ENCODE data around the gene CCDC28B.

The CCDC28B gene

DNA sequence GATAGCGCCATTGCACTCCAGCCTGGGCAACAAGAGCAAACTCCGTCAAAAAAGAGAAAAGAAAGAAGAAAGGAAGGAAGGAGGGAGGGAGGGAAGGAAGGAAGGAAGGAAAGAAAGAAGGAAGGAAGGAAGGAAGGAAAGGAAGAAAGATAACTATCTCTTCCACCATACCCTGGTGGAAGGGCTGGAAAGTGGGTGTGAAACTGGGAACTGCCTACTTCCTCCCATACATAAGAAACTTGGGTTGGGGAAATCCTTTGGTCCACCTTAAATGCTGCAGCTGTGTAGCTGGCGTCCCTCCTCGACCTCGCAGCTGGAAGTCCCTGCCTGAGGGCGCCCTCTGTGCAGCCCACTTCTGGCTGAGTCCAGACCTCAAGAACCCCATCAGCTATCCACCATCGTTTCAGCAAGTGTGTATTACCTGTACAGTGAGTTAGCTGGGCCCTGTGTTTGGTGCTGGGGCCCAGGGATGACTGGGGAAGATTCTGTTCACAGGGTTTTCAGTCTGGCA, 42.0 kb downstream of the CCDC28B start:
- no peak for ATAC-seq
- TF ChIP-seq ISL1 (CRISPR knock-in tag; IDR thresholded peaks at IDR 0.05) = no peak
- no peak for TF ChIP-seq CSDC2 (CRISPR knock-in tag; IDR thresholded peaks at IDR 0.05)
- TF ChIP-seq PPARA (CRISPR knock-in tag; IDR thresholded peaks at IDR 0.05; ENCODE audit: borderline replicate concordance) = no peak
- TF ChIP-seq TOX (CRISPR knock-in tag; IDR thresholded peaks at IDR 0.05; ENCODE audit: borderline replicate concordance) = no peak
- TF ChIP-seq ZNF565 (CRISPR knock-in tag; conservative IDR thresholded peaks at IDR 0.05; ENCODE audit: low read depth) = no peak
- TF ChIP-seq ZC3H10 (CRISPR knock-in tag; IDR thresholded peaks at IDR 0.05) = no peak
- no peak for TF ChIP-seq BACH2 (CRISPR knock-in tag; IDR thresholded peaks at IDR 0.05; ENCODE audit: borderline replicate concordance)

DNA sequence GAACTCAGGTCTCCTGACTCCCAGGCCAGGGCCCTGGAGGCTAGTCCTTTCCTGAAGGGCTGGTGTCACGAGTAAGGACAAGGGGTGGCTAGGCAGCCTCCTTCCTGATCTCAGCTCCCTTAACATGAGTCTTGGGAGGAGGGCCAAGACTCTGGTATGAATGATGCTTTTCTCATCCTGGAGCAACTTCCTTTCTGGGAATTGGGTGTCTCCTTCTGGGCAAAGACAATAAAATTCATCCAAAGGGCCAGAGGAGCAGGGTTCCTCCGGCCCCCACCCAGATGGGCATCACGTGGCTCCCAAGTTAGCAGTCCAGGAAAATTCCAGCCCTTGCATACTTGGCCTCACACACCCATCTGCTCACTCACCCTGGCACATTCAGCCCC, 46.5 kb downstream of the CCDC28B start, which contains the start of gene FAM167B:
Gene FAM167B, plus strand, starts transcription at position 335 of the 386 bp plus-strand sequence. CDS start 200 bp downstream, outside the sequence.
- peak; percentile 49 for ATAC-seq

DNA sequence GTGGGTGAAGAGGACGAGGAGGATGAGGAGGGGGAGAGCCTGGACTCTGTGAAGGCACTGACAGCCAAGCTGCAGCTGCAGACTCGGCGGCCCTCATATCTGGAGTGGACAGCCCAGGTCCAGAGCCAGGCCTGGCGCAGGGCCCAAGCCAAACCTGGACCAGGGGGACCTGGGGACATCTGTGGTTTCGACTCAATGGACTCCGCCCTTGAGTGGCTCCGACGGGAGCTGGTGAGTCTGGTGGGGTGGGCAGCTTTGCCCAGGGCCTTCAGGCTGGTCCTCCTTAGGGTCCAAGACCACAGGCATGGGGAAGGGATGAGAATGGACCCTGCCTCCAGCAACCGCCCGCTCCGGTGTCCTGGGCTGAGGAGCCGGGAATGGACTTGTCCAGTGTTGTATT, 47.1 kb downstream of the CCDC28B start:
- no peak for ATAC-seq
- TF ChIP-seq, protein P1, sequence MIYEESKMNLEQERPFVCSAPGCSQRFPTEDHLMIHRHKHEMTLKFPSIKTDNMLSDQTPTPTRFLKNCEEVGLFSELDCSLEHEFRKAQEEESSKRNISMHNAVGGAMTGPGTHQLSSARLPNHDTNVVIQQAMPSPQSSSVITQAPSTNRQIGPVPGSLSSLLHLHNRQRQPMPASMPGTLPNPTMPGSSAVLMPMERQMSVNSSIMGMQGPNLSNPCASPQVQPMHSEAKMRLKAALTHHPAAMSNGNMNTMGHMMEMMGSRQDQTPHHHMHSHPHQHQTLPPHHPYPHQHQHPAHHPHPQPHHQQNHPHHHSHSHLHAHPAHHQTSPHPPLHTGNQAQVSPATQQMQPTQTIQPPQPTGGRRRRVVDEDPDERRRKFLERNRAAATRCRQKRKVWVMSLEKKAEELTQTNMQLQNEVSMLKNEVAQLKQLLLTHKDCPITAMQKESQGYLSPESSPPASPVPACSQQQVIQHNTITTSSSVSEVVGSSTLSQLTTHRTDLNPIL (CRISPR knock-in tag; IDR thresholded peaks at IDR 0.05; ENCODE audit: low read depth) = no peak
- TF ChIP-seq ZNF70 (CRISPR knock-in tag; IDR thresholded peaks at IDR 0.05) = no peak
- no peak for TF ChIP-seq PPARA (CRISPR knock-in tag; IDR thresholded peaks at IDR 0.05; ENCODE audit: borderline replicate concordance)
- TF ChIP-seq TOX (CRISPR knock-in tag; IDR thresholded peaks at IDR 0.05; ENCODE audit: borderline replicate concordance) = no peak
- no peak for TF ChIP-seq ARNTL (CRISPR knock-in tag; IDR thresholded peaks at IDR 0.05; ENCODE audit: borderline replicate concordance, low read depth)
- no peak for TF ChIP-seq ZC3H10 (CRISPR knock-in tag; IDR thresholded peaks at IDR 0.05)
- no peak for TF ChIP-seq ESRRG (CRISPR knock-in tag; IDR thresholded peaks at IDR 0.05)
- no peak for TF ChIP-seq RARB (CRISPR knock-in tag; IDR thresholded peaks at IDR 0.05)
- TF ChIP-seq CSDC2 (CRISPR knock-in tag; IDR thresholded peaks at IDR 0.05) = no peak
- TF ChIP-seq, protein P2, sequence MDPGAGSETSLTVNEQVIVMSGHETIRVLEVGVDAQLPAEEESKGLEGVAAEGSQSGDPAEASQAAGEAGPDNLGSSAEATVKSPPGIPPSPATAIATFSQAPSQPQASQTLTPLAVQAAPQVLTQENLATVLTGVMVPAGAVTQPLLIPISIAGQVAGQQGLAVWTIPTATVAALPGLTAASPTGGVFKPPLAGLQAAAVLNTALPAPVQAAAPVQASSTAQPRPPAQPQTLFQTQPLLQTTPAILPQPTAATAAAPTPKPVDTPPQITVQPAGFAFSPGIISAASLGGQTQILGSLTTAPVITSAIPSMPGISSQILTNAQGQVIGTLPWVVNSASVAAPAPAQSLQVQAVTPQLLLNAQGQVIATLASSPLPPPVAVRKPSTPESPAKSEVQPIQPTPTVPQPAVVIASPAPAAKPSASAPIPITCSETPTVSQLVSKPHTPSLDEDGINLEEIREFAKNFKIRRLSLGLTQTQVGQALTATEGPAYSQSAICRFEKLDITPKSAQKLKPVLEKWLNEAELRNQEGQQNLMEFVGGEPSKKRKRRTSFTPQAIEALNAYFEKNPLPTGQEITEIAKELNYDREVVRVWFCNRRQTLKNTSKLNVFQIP (CRISPR knock-in tag; IDR thresholded peaks at IDR 0.05; ENCODE audit: borderline replicate concordance, low read depth) = no peak
- no peak for TF ChIP-seq SNAI2 (CRISPR knock-in tag; IDR thresholded peaks at IDR 0.05)
- no peak for TF ChIP-seq ZFP30 (CRISPR knock-in tag; IDR thresholded peaks at IDR 0.05)
- TF ChIP-seq ISL1 (CRISPR knock-in tag; IDR thresholded peaks at IDR 0.05) = no peak

More for the DNA sequence above, 46.5 kb downstream of the CCDC28B start, which contains the start of gene FAM167B:
- TF ChIP-seq OSR1 (CRISPR knock-in tag; IDR thresholded peaks at IDR 0.05) (no peak), SNAI2 (CRISPR knock-in tag; IDR thresholded peaks at IDR 0.05) (no peak), TOX (CRISPR knock-in tag; IDR thresholded peaks at IDR 0.05; ENCODE audit: borderline replicate concordance) (no peak), BACH2 (CRISPR knock-in tag; IDR thresholded peaks at IDR 0.05; ENCODE audit: borderline replicate concordance) (no peak), RARB (CRISPR knock-in tag; IDR thresholded peaks at IDR 0.05) (no peak), PPARA (CRISPR knock-in tag; IDR thresholded peaks at IDR 0.05; ENCODE audit: borderline replicate concordance) (no peak), ZNF565 (CRISPR knock-in tag; conservative IDR thresholded peaks at IDR 0.05; ENCODE audit: low read depth) (no peak), ZFP3 (CRISPR knock-in tag; IDR thresholded peaks at IDR 0.05) (no peak), ESRRG (CRISPR knock-in tag; IDR thresholded peaks at IDR 0.05) (no peak), ARNTL (CRISPR knock-in tag; IDR thresholded peaks at IDR 0.05; ENCODE audit: borderline replicate concordance, low read depth) (no peak)
- TF ChIP-seq, protein P3, sequence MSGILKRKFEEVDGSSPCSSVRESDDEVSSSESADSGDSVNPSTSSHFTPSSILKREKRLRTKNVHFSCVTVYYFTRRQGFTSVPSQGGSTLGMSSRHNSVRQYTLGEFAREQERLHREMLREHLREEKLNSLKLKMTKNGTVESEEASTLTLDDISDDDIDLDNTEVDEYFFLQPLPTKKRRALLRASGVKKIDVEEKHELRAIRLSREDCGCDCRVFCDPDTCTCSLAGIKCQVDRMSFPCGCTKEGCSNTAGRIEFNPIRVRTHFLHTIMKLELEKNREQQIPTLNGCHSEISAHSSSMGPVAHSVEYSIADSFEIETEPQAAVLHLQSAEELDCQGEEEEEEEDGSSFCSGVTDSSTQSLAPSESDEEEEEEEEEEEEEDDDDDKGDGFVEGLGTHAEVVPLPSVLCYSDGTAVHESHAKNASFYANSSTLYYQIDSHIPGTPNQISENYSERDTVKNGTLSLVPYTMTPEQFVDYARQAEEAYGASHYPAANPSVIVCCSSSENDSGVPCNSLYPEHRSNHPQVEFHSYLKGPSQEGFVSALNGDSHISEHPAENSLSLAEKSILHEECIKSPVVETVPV (CRISPR knock-in tag; IDR thresholded peaks at IDR 0.05) = no peak
- TF ChIP-seq, protein P1 (CRISPR knock-in tag; IDR thresholded peaks at IDR 0.05; ENCODE audit: low read depth) = no peak
- TF ChIP-seq, protein P4, sequence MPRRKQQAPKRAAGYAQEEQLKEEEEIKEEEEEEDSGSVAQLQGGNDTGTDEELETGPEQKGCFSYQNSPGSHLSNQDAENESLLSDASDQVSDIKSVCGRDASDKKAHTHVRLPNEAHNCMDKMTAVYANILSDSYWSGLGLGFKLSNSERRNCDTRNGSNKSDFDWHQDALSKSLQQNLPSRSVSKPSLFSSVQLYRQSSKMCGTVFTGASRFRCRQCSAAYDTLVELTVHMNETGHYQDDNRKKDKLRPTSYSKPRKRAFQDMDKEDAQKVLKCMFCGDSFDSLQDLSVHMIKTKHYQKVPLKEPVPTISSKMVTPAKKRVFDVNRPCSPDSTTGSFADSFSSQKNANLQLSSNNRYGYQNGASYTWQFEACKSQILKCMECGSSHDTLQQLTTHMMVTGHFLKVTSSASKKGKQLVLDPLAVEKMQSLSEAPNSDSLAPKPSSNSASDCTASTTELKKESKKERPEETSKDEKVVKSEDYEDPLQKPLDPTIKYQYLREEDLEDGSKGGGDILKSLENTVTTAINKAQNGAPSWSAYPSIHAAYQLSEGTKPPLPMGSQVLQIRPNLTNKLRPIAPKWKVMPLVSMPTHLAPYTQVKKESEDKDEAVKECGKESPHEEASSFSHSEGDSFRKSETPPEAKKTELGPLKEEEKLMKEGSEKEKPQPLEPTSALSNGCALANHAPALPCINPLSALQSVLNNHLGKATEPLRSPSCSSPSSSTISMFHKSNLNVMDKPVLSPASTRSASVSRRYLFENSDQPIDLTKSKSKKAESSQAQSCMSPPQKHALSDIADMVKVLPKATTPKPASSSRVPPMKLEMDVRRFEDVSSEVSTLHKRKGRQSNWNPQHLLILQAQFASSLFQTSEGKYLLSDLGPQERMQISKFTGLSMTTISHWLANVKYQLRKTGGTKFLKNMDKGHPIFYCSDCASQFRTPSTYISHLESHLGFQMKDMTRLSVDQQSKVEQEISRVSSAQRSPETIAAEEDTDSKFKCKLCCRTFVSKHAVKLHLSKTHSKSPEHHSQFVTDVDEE (CRISPR knock-in tag; IDR thresholded peaks at IDR 0.05) = no peak
- TF ChIP-seq, protein P2 (CRISPR knock-in tag; IDR thresholded peaks at IDR 0.05; ENCODE audit: borderline replicate concordance, low read depth) = no peak

All from SK-N-SH treated with all-trans-retinoic acid at 6 μM for 48 hours (cell line).